ENCODE data around the gene FBXO40. TPM values are rescaled to one million over a fixed set of nuclear protein-coding genes. Genes with fewer than 3 reads are reported as not detected.

The FBXO40 gene

Small RNA genes lying within 50 kb of the gene (small RNA-seq; reads per million reads assigned to genes)
- not detected for gene RNU4-62P (ENCODE audit: low read depth)

Data from mesenchymal stem cell (in vitro differentiated cells and primary cell).